GM18505 (cell line): ENCODE measurements around the gene EGFR.

ENCODE experiments used
- ATAC-seq: cut with Tn5 transposase; IDR thresholded peaks from one replicate; pipeline ENCODE4 v1.9.1; 2021; ENCODE audit not compliant: unreplicated experiment
- POLR2A ChIP-seq: IDR thresholded peaks from 4 replicates; pipeline ENCODE4 v1.6.1; 2011; ENCODE audit warnings: borderline replicate concordance; ENCODE audit not compliant: insufficient read depth, insufficient read length; ENCODE audit errors: extremely low read depth

The EGFR gene

GRCh38 chr7:55070854-55071253 lies 52.0 kb downstream of the EGFR start:
- ATAC-seq: no peak
- TF ChIP-seq POLR2A: no peak

GRCh38 chr7:55071411-55072175 lies 52.8 kb downstream of the EGFR start:
- TF ChIP-seq POLR2A: no peak
- no peak for ATAC-seq

- ATAC-seq: no peak
- TF ChIP-seq POLR2A: no peak
These were observed 53.4 kb downstream of the EGFR start for GRCh38 chr7:55072251-55072650.

GRCh38 chr7:55073051-55073511 lies 54.3 kb downstream of the EGFR start:
- no peak for TF ChIP-seq POLR2A
- ATAC-seq: peak; percentile 51

DNA sequence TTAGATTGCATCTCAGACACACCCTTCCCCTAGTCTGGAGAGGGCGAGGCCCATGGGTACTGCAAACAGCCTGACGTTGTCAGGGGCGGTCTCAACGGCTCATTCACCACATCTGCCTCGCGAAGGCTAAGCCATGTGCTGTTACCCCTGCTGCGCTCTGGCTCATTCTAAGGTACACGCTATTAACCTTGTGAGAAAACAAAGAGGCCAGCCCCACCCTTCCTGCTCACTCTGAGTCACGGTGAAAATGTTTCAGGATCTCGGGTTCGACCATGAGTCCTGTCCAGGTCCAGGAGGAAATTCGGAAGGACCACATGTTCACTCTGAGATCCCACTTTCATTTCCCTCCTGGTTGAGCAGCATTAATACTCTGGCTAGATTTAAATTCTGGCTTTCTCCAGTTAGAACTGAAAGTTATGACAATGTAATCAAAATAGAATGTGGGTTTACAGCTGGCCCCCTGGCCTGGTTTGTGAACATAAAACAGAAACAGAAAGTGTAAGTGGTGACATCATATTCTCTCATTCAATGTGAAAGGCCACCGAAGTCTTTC lies 55.2 kb downstream of the EGFR start:
- ATAC-seq: peak; percentile 90
- no peak for TF ChIP-seq POLR2A

DNA sequence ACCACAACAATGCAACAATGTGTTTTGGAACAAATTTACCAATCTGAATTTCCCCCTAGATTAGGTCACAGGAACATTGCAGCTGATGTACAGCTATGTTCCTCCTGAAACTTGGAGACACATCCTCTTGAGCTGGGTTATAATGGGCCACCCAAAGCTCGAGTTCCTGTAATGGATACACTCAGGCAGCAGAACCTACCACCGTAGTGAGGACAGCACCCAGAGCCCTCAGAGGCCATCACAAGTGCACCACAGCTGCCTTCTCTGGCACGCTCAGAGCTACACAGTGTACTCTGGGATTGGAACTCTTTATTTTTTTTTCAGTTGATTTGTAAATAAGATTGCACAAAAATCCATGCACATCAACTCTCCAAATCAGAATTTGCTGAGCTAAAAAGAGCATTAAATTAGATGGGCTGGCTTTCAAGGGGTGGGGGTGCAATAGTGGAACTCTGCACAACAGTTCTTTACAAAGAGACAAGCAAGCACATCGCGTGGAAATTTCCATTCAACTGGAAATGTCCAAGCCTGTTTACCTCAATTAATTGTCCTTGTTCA lies 56.7 kb downstream of the EGFR start:
- no peak for ATAC-seq
- TF ChIP-seq POLR2A: no peak

DNA sequence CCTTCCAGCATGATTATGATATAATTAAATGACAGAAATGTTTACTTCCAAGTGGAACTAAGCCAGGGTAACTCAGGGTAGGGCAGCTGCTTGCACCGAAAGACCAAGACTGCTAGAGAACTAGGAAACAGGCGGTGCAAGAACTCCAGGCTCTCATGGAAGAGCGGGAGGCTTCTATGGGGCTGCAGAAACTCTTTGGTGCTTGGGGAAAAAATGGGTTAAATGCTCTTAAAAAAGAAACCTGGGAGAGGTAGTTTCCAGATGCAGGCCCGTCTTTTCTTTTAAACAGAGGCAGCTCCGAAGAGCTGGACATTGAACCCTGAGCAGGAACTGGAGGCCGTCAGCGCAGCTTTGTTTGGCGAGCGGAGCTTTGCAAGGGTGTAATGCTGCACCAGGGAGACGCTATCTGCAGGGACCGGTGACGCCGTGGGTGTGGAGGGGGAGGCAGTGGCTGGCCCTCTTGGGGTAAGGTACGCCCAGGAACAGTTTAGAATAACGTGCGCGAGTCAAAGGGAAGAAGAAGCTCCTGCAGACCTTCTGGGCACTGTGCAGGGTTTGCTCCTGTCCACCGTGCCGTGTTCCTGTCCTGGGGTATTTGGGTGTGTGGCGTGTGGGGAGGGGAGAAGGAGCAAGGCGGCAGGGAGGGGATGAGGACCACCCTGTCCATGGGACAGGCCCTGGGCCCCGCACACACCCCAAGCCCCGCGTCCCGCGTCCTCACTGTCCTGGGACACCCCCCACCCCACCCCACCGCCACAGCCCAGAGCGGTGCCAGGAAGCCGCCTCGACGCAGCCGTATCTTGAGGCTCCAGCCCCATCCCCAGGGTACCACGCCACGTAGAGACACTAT lies 59.0 kb downstream of the EGFR start:
- no peak for ATAC-seq
- no peak for TF ChIP-seq POLR2A

DNA sequence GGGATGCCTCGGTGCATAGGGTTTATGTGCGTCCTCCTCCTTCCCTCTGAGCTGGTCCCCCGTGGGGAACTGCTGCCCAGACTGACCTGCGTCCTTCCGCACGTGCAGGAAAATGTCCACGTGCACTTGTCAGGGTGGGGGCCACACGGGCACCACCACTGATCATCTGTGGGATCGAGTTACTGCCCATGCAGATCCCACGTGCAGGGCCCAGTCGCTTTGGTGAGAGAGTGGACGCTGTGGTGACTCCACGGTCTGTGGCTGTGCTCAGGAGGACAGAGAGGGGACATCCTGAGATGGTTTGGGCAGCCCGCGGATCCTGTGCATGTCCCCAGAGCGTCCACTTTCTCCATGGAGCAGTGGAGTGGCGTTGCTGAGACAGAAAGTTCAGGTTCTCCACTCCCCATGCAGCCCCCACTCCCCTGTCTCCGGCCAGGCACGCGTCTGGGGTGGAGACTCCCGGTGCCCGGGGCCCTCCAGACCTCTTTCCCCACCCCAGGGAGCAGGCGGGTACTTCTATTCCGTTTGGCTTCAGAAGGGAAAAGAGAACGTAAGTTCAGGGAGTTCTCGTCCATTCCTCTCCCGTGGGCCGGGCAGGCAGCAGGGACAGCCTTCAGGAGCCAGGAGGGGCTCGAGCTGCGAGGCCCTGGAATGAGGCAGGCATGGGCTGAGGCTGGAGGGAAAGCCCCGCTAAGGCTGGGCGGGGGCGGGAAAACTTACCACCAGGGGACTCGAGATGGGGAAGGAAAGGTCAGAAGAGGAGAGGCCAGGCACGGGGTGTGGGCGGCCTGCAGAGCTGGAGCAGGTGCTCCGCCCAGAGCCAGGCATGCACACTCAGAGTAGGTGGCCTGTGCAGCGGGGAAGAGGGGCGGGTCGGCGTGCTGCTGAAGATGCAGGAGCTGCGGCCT lies 59.9 kb downstream of the EGFR start:
- no peak for ATAC-seq
- TF ChIP-seq POLR2A: no peak

DNA sequence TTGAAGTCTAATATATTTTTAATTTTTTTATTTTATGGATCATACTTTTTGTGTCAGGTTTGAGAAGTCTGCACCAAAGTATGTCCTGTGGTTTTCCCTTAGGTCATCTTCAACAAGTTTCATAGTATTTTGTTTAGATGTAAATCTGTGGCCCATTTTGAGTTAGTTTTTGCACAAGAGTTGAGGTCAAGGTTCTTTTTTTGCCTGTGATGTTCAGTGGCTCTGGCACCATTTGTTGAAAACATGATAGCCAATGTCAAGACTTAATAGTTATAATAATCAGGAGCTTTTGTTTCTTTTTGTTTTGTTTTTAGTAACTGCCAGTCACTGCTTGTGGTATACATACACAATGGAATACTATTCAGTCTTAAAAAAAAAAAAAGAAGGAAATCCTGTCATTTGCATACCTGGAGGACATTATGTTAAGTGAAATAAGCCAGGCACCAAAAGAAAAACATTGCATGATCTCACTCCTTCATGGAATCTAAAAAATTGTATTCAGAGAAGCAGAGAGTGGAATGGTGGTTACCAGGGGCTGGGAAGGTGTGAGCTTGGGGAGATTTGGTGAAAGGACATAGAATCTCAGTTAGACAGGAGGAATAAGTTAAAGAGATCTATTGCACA lies 61.3 kb downstream of the EGFR start:
- ATAC-seq: no peak
- TF ChIP-seq POLR2A: no peak

DNA sequence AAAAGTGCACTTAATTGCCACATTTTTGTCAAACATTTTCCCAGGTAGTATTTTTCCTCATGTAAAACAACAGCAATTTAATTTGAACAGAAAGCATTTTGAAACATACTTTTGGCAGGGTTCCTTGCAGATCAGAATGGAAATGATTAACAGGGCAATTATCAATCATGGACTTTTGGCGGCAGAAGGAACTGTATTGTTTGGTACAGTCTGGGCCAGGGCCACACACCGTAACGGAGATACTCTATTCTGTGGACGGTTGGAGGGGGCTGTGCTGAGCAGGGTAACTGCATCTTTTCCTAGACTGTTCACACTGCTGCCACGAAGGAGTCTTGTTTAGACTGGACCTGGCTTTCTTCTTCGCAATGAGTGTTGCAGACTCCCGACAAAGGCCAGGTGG lies 62.3 kb downstream of the EGFR start:
- ATAC-seq: no peak
- TF ChIP-seq POLR2A: no peak

- ATAC-seq: no peak
- TF ChIP-seq POLR2A: no peak
These were observed 62.8 kb downstream of the EGFR start for GRCh38 chr7:55081472-55082227.
